H1 (cell line): ENCODE measurements around the gene GANAB. TPM values are rescaled to one million over a fixed set of nuclear protein-coding genes. Genes with fewer than 3 reads are reported as not detected.

ENCODE experiments used
- CTCF ChIA-PET: fragments of 300-600 bp; sonication (Branson Sonifier 250); formaldehyde crosslinking; loops from one replicate; lab custom pipeline; 2021; ENCODE audit not compliant: partially characterized antibody; lab: Charles Lee
- POLR2A ChIA-PET: fragments of 300-600 bp; sonication (Branson Sonifier 250); formaldehyde crosslinking; loops from one replicate; lab custom pipeline; 2021; ENCODE audit warnings: inconsistent platforms; ENCODE audit not compliant: partially characterized antibody; lab: Charles Lee
- DNase-seq, 2 experiments: peaks; one replicate each; pipeline versions ENCODE4 v3.0.0 to v3.0.0-alpha.2; 2010 to 2022; ENCODE audit warnings: low spot score in 2 of 2, low read depth in 1 of 2, mixed read lengths in 1 of 2
- FAIRE-seq: peaks from 2 replicates; lab custom pipeline; 2011; peaks lifted over from hg19 to GRCh38; lab: Jason Lieb, UNC
- H2AFZ ChIP-seq: 2 replicates; pipeline ENCODE4 v1.8.1; 2012; ENCODE audit warnings: low read length, inconsistent platforms
- H2AK5ac ChIP-seq: 2 replicates; pipeline ENCODE4 v1.6.1; 2013; ENCODE audit warnings: low read depth, low read length
- H2BK120ac ChIP-seq: replicated peaks from 2 replicates; pipeline ENCODE3; 2013; ENCODE audit warnings: low read depth, low read length, inconsistent platforms
- H2BK12ac ChIP-seq: 2 replicates; pipeline ENCODE4 v1.6.1; 2013; ENCODE audit warnings: low read depth, low read length
- H2BK15ac ChIP-seq: 2 replicates; pipeline ENCODE4 v1.6.1; 2013; ENCODE audit warnings: low read length
- H2BK20ac ChIP-seq: 2 replicates; pipeline ENCODE4 v1.6.1; 2013; ENCODE audit warnings: low read length
- H2BK5ac ChIP-seq: 2 replicates; pipeline ENCODE4 v1.6.1; 2013; ENCODE audit warnings: low read depth, low read length
- H3K14ac ChIP-seq: 2 replicates; pipeline ENCODE4 v1.6.1; 2013; ENCODE audit warnings: inconsistent platforms; ENCODE audit not compliant: insufficient read length
- H3K18ac ChIP-seq: 2 replicates; pipeline ENCODE4 v1.6.1; 2013; ENCODE audit warnings: low read length; ENCODE audit errors: extremely low read depth
- H3K23ac ChIP-seq: 2 replicates; pipeline ENCODE4 v1.6.1; 2013; ENCODE audit warnings: inconsistent platforms; ENCODE audit not compliant: insufficient read length
- H3K23me2 ChIP-seq: 2 replicates; pipeline ENCODE4 v1.6.1; 2013; ENCODE audit warnings: low read depth, low read length
- H3K27ac ChIP-seq: 2 replicates; pipeline ENCODE4 v1.6.1; 2011; ENCODE audit warnings: low read depth, low read length, inconsistent platforms
- H3K27me3 ChIP-seq, 4 experiments: replicated peaks in 1 of 4; 1 replicate in 1 of 4; 2 replicates in 3 of 4; pipeline versions ENCODE4 v1.6.1 to v1.8.1; 2011 to 2013; ENCODE audit warnings: low read length in 3 of 4, mild to moderate bottlenecking in 3 of 4, inconsistent platforms in 2 of 4, mixed read lengths in 2 of 4, moderate library complexity in 1 of 4; ENCODE audit not compliant: control insufficient read depth in 3 of 4, insufficient read depth in 3 of 4; ENCODE audit errors: extremely low read depth in 1 of 4
- H3K36me3 ChIP-seq, 4 experiments: 2 replicates each; pipeline versions ENCODE4 v1.6.1 to v1.8.1; 2011 to 2013; ENCODE audit warnings: mild to moderate bottlenecking in 4 of 4, low read length in 3 of 4, moderate library complexity in 2 of 4, control low read depth in 1 of 4, inconsistent platforms in 1 of 4; ENCODE audit not compliant: insufficient read depth in 4 of 4, control insufficient read depth in 2 of 4
- H3K4ac ChIP-seq: replicated peaks from 2 replicates; pipeline ENCODE3; 2013; ENCODE audit warnings: low read length, low read depth, mixed read lengths, inconsistent platforms; ENCODE audit not compliant: insufficient read length
- H3K4me1 ChIP-seq, 4 experiments: replicated peaks in 1 of 4; 1 replicate in 1 of 4; 2 replicates in 3 of 4; pipeline versions ENCODE4 v1.6.1 to v1.8.1; 2011 to 2013; ENCODE audit warnings: low read length in 3 of 4, inconsistent platforms in 2 of 4, mixed read lengths in 1 of 4; ENCODE audit not compliant: insufficient read depth in 4 of 4, control insufficient read depth in 3 of 4
- H3K4me2 ChIP-seq, 2 experiments: 2 replicates each; pipeline versions ENCODE4 v1.6.1 to v1.8.1; 2011 to 2013; ENCODE audit warnings: low read depth in 2 of 2, low read length in 2 of 2, control low read depth in 1 of 2, inconsistent platforms in 1 of 2, mild to moderate bottlenecking in 1 of 2; ENCODE audit not compliant: insufficient read depth in 1 of 2
- H3K4me3 ChIP-seq, 4 experiments: fragments of 200-600, 300-600 bp in 1 of 4; sonication (generic), shearing (Covaris generic), sonication (Bioruptor Twin) in 1 of 4; 2 replicates each; pipeline versions ENCODE4 v1.5.1 to v1.8.1; 2011 to 2016; ENCODE audit warnings: low read length in 4 of 4, low read depth in 3 of 4, control low read depth in 2 of 4, inconsistent platforms in 2 of 4, mild to moderate bottlenecking in 2 of 4, mixed read lengths in 1 of 4, moderate library complexity in 1 of 4; ENCODE audit not compliant: insufficient read depth in 2 of 4; ENCODE audit errors: extremely low read depth in 1 of 4
- H3K56ac ChIP-seq: replicated peaks from 2 replicates; pipeline ENCODE3; 2013; ENCODE audit warnings: low read depth, mild to moderate bottlenecking, mixed read lengths, low read length, inconsistent platforms; ENCODE audit not compliant: insufficient read length
- H3K79me1 ChIP-seq: 2 replicates; pipeline ENCODE4 v1.6.1; 2013; ENCODE audit warnings: low read depth, low read length, control low read depth
- H3K79me2 ChIP-seq, 2 experiments: 2 replicates each; pipeline versions ENCODE4 v1.6.1 to v1.8.1; 2012 to 2013; ENCODE audit warnings: low read length in 2 of 2, mild to moderate bottlenecking in 2 of 2, inconsistent platforms in 1 of 2; ENCODE audit not compliant: insufficient read depth in 2 of 2, control insufficient read depth in 1 of 2
- H3K9ac ChIP-seq, 4 experiments: replicated peaks in 1 of 4; 1 replicate in 1 of 4; 2 replicates in 3 of 4; pipeline versions ENCODE4 v1.6.1 to v1.8.1; 2011 to 2013; ENCODE audit warnings: low read depth in 3 of 4, low read length in 3 of 4, control low read depth in 2 of 4, mild to moderate bottlenecking in 2 of 4, moderate library complexity in 2 of 4, inconsistent platforms in 1 of 4; ENCODE audit errors: extremely low read depth in 1 of 4
- H3K9me3 ChIP-seq, 2 experiments: 2 replicates each; pipeline versions ENCODE4 v1.6.1 to v1.8.1; 2012 to 2013; ENCODE audit warnings: mild to moderate bottlenecking in 2 of 2, moderate library complexity in 2 of 2, control low read depth in 1 of 2, inconsistent platforms in 1 of 2, low read depth in 1 of 2, low read length in 1 of 2, mixed read lengths in 1 of 2; ENCODE audit not compliant: insufficient read depth in 2 of 2
- H4K20me1 ChIP-seq, 2 experiments: replicated peaks in 1 of 2; 2 replicates each; pipeline versions ENCODE3 to v1.8.1; 2011 to 2013; ENCODE audit warnings: inconsistent platforms in 2 of 2, low read length in 2 of 2, mild to moderate bottlenecking in 1 of 2; ENCODE audit not compliant: insufficient read depth in 2 of 2, control insufficient read depth in 1 of 2
- H4K5ac ChIP-seq: 2 replicates; pipeline ENCODE4 v1.6.1; 2013; ENCODE audit warnings: low read length, low read depth, mixed read lengths, inconsistent platforms; ENCODE audit not compliant: insufficient read length
- H4K8ac ChIP-seq: 2 replicates; pipeline ENCODE4 v1.8.0; 2013; ENCODE audit warnings: mild to moderate bottlenecking, moderate library complexity, low read length, inconsistent platforms; ENCODE audit not compliant: insufficient read depth; ENCODE audit errors: extremely low read depth
- H4K91ac ChIP-seq: replicated peaks from 2 replicates; pipeline ENCODE3; 2013; ENCODE audit warnings: low read length, mixed read lengths, inconsistent platforms; ENCODE audit not compliant: insufficient read length
- ASH2L ChIP-seq: fragments of 200-600, 300-600 bp; sonication (generic); IDR thresholded peaks from one replicate; pipeline ENCODE4 v1.7.1; 2017; ENCODE audit warnings: low read length
- BACH1 ChIP-seq: IDR thresholded peaks from 2 replicates; pipeline ENCODE4 v1.6.1; 2012; ENCODE audit warnings: low read length, improper control_type of control experiment
- CREB1 ChIP-seq: IDR thresholded peaks from 2 replicates; pipeline ENCODE4 v1.6.1; 2012; ENCODE audit warnings: inconsistent platforms
- EGR1 ChIP-seq: IDR thresholded peaks from 2 replicates; pipeline ENCODE4 v1.6.1; 2011; ENCODE audit warnings: low read depth, low read length, borderline replicate concordance
- GTF2F1 ChIP-seq: IDR thresholded peaks from 2 replicates; pipeline ENCODE4 v1.6.1; 2012; ENCODE audit warnings: low read depth, low read length, improper control_type of control experiment, borderline replicate concordance
- HDAC2 ChIP-seq, 2 experiments: fragments of 300-600 bp in 1 of 2; sonication (generic) in 1 of 2; IDR thresholded peaks; 2 replicates each; pipeline ENCODE4 v1.6.1; 2011 to 2012; ENCODE audit warnings: low read depth in 2 of 2, low read length in 2 of 2, mild to moderate bottlenecking in 2 of 2, moderate library complexity in 2 of 2, borderline replicate concordance in 1 of 2, inconsistent platforms in 1 of 2
- HDAC6 ChIP-seq: IDR thresholded peaks from one replicate; pipeline ENCODE4 v1.7.1; 2012; ENCODE audit warnings: low read depth, mild to moderate bottlenecking, inconsistent platforms, low read length, moderate library complexity
- JUN ChIP-seq: IDR thresholded peaks from 2 replicates; pipeline ENCODE4 v1.6.1; 2011; ENCODE audit warnings: low read depth, mild to moderate bottlenecking, improper control_type of control experiment, low read length
- SP1 ChIP-seq: IDR thresholded peaks from 2 replicates; pipeline ENCODE4 v1.6.1; 2011; ENCODE audit warnings: low read depth, low read length
- TAF1 ChIP-seq: IDR thresholded peaks from 2 replicates; pipeline ENCODE4 v1.6.1; 2011; ENCODE audit warnings: mild to moderate bottlenecking, low read depth, low read length
- TCF12 ChIP-seq: IDR thresholded peaks from 2 replicates; pipeline ENCODE4 v1.6.1; 2011; ENCODE audit warnings: low read depth, mild to moderate bottlenecking, low read length
- USF2 ChIP-seq: IDR thresholded peaks from 2 replicates; pipeline ENCODE4 v1.6.1; 2011; ENCODE audit warnings: low read length, improper control_type of control experiment
- WGBS, 2 experiments: shearing (Covaris generic) in 1 of 2; methylation state at CpG; one replicate each; pipeline versions ENCODE4 v1.1.6 to v1.1.7; 2013 to 2015; ENCODE audit warnings: low lambda C conversion rate in 2 of 2, mixed read lengths in 2 of 2, inconsistent platforms in 1 of 2, low coverage in 1 of 2, missing lambda C conversion rate in 1 of 2; ENCODE audit not compliant: insufficient replicate concordance in 2 of 2, insufficient coverage in 1 of 2, insufficient read length in 1 of 2; ENCODE audit errors: extremely low coverage in 1 of 2, missing lambda C conversion rate in 1 of 2; 5-methylcytosine and 5-hydroxymethylcytosine counted together
- polyA plus RNA-seq, 7 experiments: library from polyadenylated mRNA; depleted of rRNA in 3 of 7; stranded (reverse) in 5 of 7; unstranded in 2 of 7; fragments of >200 nt in 5 of 7; fragments of 200-250 nt in 2 of 7; gene quantifications; 1 replicate in 5 of 7; 2 replicates in 1 of 7; 4 replicates in 1 of 7; pipeline versions ENCODE4 v1.2.1 to v1.2.3, GENCODE V29; 2011 to 2013; ENCODE audit warnings: missing spikeins in 2 of 7, mixed read lengths in 2 of 7
- total RNA-seq: library from RNA; stranded (reverse); fragmentation: NEBNext Ultra II Directional; extraction: Animal tissue kit (Norgen Biotek cat#: 25700); gene quantifications from 2 replicates; pipeline ENCODE4 v1.2.1, GENCODE V29; 2021

Gene GANAB
- total and polyA plus RNA-seq, 2 of the 8 experiments (the other 6 are each of a cell fraction or from before 2014, with no cell fraction given): 289 to 330 TPM

- no peak overlapping the region for H2AFZ ChIP-seq
- POLR2A ChIA-PET: interaction anchor here (0.5 to 50.4 kb wide), 15 partner anchors 8 to 196 kb away, joined by 3 to 2041 read pairs (median 6); partner anchors contain the start of genes B3GAT3, BSCL2, C11orf98 and CSKMT
- H2BK12ac ChIP-seq: 0 out of 2 replicates have a peak overlapping the region, but pooled peaks have one; percentile 2
- H2BK5ac ChIP-seq: peak overlapping the region; percentile 79
- H2BK15ac ChIP-seq: no peak overlapping the region
- no peaks in the 10 kb centered on the region; a peak in 2 of 7 replicates for H3K4me1 ChIP-seq
- peak overlapping the region; percentile 92 for H3K4ac ChIP-seq
- H3K79me1 ChIP-seq: peaks cover 10% of the 10 kb centered on the region
- peak overlapping the region; percentile 89 for H4K91ac ChIP-seq
- H2AK5ac ChIP-seq: no peak overlapping the region
- peak overlapping the region; percentile 71 to 99 (median 90) for H3K4me3 ChIP-seq
- H2BK20ac ChIP-seq: no peak overlapping the region
- no peak for TF ChIP-seq HDAC2 (IDR thresholded peaks at IDR 0.05; ENCODE audit: borderline replicate concordance in 1 of 2, low read depth in 2 of 2, low read length in 2 of 2)
- TF ChIP-seq ASH2L: no peak
- no peak for TF ChIP-seq CREB1
- no peak for TF ChIP-seq TAF1
- TF ChIP-seq SP1: no peak
- no peak for TF ChIP-seq EGR1
- no peak for TF ChIP-seq GTF2F1
- no peak for TF ChIP-seq JUN
- no peak for TF ChIP-seq TCF12
- TF ChIP-seq HDAC6: no peak
- TF ChIP-seq BACH1: no peak
- TF ChIP-seq USF2: no peak
- no peaks in the 10 kb centered on the region for H3K27me3 ChIP-seq
- CTCF ChIA-PET: interaction anchor here (0.6 to 1.4 kb wide), 7 partner anchors 9 to 1289 kb away, joined by 3 to 12 read pairs (median 3); partner anchors contain the start of genes C11orf98 and CSKMT
- H3K36me3 ChIP-seq: peaks cover 0 to 28% (median 7%) of the 10 kb centered on the region in 4 experiments; a peak in 6 of 8 replicates
- H4K20me1 ChIP-seq: peaks cover 3 to 18% of the 10 kb centered on the region in 2 experiments
- H3K18ac ChIP-seq: no peak overlapping the region; the same call in 1 of the 2 replicates
- H4K8ac ChIP-seq: peak overlapping the region; percentile 98; the same call in 1 of the 2 replicates
- H4K5ac ChIP-seq: peak overlapping the region; percentile 53
- H3K14ac ChIP-seq: no peak overlapping the region
- peaks cover 5% of the 10 kb centered on the region; the same call in 1 of the 2 replicates for H3K23me2 ChIP-seq
- H3K9ac ChIP-seq: peak overlapping the region; percentile 76 to 97 (median 94)
- FAIRE-seq (no peak), DNase-seq (no peak)
- peaks cover 7 to 44% of the 10 kb centered on the region in 2 experiments for H3K79me2 ChIP-seq
- WGBS, 2 experiments: 39% methylated on average over 11 of the region's 11 CpGs; no CpG with 5 or more reads in 1 of the 2 experiments
- H3K4me2 ChIP-seq: peak overlapping the region; percentile 78 to 81
- H3K27ac ChIP-seq: peak overlapping the region; percentile 90; the same call in 1 of the 2 replicates
- H3K23ac ChIP-seq: no peak overlapping the region
- no peak overlapping the region for H3K56ac ChIP-seq
- H3K9me3 ChIP-seq: no peaks in the 10 kb centered on the region
- no peak overlapping the region for H2BK120ac ChIP-seq
These were observed 805 bp downstream of the GANAB start for GRCh38 chr11:62645671-62645945.
